ENCODE results near the gene NUDT3. TPM values are rescaled to one million over a fixed set of nuclear protein-coding genes. Genes with fewer than 3 reads are reported as not detected.
"Not testable (repeated sequence)": the region's sequence is repeated elsewhere in the genome, so short reads cannot be mapped to it uniquely, and the experiment has no call there.

The NUDT3 gene
- polyA plus RNA-seq, 4 donors, result 17.9 to 21.2 (median 20.2) TPM

DNA sequence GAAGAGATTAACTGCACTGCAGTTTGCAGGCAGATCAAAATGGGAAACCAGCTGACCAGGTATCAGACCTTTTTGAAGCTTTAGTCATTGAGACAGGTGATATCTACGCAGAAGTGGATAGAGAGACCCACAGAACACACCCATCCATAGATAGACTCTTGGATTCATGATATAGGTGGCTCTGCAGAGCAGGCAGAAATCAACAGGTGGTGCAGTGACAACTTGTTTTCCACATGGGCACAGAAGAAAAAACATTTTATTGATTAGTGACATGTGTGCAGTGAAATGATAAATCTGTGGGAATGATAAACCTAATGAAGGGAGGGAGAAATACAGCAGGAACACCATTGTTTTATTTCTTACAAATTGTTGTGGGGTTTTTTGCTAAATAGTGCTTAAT is 45.2 kb downstream of the NUDT3 start:
- DNase-seq (ENCODE audit: low read depth in 4 of 4, low spot score in 3 of 4), result no peak

DNA sequence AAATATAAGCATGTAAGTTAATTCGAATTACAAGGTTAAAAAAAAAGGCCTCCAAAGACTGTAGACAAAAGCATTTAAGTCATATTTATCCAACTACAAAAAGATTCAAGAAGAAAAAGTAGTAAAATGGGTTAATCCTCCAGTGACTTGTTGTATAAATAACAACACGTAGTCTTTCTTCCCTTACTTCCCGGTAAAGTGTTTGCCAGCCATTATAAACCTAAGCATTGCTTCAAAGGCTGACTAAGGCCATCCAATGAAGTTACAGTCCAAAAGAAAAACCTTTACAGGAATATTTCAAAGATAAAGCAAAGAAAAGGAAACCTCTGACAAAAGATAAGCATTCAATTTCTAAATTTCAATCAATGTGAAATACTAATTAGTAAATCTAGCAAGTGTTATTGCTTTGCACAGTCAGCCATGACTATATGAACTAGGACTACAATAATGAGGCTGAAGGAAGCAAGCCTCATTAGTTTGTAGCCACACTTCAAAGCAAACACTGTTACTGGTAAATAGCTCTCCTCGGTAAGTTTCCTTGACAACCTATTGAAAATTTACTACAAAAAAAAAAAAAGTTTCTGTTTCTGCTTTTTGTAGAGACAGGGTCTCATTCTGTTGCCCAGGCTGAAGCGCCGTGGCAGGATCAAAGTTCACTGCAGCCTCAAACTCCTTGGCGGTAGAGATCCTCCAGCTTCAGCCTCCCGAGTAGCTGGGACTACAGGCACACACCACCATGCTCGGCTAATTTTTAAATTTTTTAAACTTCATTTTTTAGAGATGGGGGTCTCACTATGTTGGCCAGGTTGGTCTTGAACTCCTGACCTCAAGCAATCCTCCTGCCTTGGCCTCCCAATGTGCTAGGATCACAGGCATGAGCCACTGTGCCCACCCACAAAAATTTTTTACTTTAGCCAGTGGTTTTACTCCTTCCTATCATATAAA is 46.0 kb downstream of the NUDT3 start:
- DNase-seq (ENCODE audit: low read depth in 4 of 4, low spot score in 3 of 4), result peak in 1 of 4 donors; percentile 36

- no peak for DNase-seq (ENCODE audit: low read depth in 4 of 4, low spot score in 3 of 4)
Observed at GRCh38 chr6:34343806-34344205, 48.7 kb downstream of the NUDT3 start.

DNA sequence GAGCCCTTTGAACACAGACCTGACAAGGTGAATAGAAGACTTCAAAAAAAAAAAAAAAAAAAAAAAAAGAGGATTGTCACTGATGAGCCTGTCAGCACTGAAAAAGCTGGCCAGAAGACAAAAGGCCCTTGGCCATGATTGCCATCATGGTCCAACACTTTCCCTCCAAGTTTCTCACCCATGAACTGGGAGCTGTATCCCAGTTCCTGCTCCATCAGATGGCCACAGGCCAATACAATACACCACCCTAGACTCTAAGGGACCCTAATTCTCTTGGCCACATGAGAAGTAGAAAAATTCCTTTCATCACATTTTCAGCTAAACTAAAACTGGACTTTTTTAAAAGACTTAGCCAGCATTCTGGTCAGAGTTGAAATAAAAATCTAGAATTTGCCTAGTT is 50.2 kb downstream of the NUDT3 start:
- no peak for DNase-seq (ENCODE audit: low read depth in 4 of 4, low spot score in 3 of 4)

- peak in 3 of 4 donors; percentile 41 to 46 (median 44) for DNase-seq (ENCODE audit: low read depth in 4 of 4, low spot score in 3 of 4)
Observed at GRCh38 chr6:34341481-34341971, 50.9 kb downstream of the NUDT3 start.

- no peak for DNase-seq (ENCODE audit: low read depth in 4 of 4, low spot score in 3 of 4)
Observed at GRCh38 chr6:34340906-34341480, 51.5 kb downstream of the NUDT3 start.

DNA sequence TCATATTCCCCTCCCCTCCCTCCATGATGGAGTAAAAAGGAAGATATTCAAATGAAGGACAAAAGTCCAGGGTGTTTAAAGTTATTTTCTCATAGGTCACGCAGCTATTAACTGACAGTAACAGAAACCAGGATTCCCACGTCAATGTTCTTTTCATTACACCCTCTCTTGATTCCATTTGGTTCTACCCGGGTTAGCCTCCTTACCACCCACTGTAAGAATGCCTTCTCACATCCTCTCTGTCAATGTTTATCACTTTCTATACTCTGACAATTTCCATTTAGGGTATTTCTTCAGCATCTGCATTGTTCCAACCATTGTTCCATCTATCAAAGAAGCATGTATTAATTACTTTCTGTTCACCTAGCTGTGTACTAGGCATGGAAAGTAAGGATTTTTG is 52.1 kb downstream of the NUDT3 start:
- DNase-seq (ENCODE audit: low read depth in 4 of 4, low spot score in 3 of 4), result no peak

- DNase-seq (ENCODE audit: low read depth in 4 of 4, low spot score in 3 of 4), result no peak
Observed at GRCh38 chr6:34339971-34340370, 52.5 kb downstream of the NUDT3 start.

DNA sequence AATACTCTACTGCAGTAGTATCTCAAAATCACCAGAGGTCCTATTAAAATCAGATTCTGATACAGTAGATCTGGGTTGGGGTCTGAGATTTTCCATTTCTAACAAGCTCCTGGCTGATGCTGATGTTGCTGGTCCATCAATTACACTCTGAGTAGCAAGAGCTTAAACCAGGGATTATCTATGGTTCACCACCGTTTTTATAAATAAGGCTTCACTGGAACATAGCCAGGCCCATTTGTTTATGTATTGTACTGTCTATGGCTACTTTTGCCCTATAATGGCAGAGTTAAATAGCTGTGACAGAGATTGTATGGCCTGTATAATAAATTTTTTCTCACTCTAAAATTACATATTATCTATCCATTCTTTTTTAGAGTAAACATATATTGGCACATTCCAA is 53.0 kb downstream of the NUDT3 start:
- no peak for DNase-seq (ENCODE audit: low read depth in 4 of 4, low spot score in 3 of 4)

- no peak for DNase-seq (ENCODE audit: low read depth in 4 of 4, low spot score in 3 of 4)
Observed at GRCh38 chr6:34338811-34339210, 53.7 kb downstream of the NUDT3 start.

- no peak for DNase-seq (ENCODE audit: low read depth in 4 of 4, low spot score in 3 of 4)
Observed at GRCh38 chr6:34338377-34338776, 54.1 kb downstream of the NUDT3 start.

DNA sequence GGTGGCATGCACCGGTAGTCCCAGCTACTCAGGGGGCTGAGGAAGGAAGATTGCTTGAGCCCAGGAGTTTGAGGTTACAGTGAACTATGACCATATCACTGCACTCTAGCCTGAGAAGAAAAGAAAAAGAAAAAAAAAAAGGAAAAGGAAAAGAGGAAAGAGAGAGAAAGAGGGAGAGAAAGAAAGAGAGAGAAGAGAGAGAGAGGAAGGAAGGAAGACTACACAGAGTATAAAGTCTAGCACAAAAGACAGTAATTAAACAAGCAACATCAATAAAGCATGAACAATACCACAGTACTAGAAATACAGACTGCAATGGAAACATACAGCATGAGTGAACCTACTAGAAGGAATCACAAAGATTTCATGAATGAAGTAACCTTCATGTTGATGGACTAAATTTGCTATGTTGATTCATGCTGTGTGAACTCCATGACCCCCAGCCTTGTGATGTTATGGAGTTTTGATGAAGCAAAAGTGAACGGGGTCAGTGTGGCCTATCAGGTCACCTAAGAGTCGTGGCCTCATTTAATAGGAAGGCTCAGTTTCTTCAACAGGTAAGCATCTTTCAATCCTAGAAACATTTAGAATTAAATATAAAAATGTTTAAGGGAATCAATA is 57.6 kb downstream of the NUDT3 start:
- DNase-seq (ENCODE audit: low read depth in 4 of 4, low spot score in 3 of 4), result no peak

- no peak for DNase-seq (ENCODE audit: low read depth in 4 of 4, low spot score in 3 of 4)
Observed at GRCh38 chr6:34333858-34334257, 58.6 kb downstream of the NUDT3 start.

DNA sequence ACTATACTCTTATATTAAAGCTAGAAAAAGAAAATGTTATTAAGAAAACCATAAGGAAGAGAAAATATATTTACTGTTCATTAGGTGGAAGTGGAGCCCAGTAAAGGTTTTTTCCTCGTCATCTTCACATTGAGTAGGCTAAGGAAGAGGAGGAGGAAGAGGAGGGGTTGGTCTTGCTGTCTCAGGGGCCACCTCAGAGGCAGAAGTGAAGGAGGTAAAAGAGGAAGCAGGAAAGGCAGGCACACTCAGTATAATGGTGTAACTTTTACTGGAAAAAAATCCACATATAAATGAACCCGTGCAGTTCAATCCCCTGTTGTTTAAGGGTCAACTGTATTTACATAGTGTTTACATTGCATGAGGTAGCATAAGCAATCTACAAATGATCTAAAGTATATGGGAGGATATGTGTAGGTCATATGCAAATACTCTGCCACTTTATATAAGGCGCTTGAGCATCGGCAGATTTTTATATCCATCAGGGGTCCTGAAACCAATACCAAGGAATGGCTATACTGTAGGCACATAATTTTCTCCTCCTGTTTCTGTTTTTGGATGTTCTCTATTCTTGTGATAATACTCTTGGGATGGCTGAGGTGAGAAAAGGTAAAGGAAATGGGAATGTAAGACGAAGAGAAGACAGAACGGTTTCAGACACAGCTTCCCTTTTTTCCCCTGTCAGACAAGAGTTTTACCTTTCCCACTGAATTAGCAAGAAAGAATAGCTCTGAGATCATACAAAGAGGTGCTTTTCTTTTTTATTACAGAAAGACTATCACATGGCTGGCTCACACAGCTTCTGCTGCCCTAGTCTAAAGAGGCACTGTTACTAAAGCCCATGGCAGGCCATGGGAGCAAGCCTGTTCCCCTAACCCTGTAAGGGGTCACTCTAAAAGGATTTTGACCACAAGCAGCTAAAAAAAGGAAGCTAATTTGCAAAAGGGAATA is 59.9 kb downstream of the NUDT3 start:
- DNase-seq (ENCODE audit: low read depth in 4 of 4, low spot score in 3 of 4), result no peak

DNA sequence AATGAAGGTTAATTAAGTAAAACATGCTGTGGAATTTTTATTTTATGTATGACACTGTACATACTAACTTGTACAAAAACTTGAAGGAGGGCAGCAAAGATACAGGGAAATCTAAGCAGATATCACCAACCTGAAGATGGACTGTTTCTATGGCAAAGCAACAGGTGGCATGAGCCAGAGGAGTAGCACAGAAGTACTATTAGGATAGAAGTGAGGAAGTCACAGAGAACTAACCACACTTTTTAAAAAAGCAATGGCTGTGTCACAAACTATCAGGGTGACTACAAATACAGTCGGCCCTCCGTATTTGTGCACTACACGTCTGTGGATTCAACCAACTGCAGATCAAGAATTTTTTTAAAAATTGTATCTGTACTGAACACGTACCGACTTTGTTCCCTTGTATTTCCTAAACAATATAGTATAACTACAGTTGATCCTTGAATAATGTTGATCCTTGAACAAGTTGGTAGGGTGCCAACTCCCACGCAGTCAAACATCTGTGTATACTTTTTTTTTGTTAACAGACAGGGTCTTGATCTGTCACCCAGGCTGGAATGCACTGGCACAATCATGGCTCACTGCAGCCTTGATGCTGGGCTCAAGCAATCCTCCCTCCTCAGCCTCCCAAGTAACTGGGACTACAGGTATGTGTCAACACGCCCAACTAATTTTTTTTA is 61.0 kb downstream of the NUDT3 start:
- DNase-seq (ENCODE audit: low read depth in 4 of 4, low spot score in 3 of 4), result no peak

DNA sequence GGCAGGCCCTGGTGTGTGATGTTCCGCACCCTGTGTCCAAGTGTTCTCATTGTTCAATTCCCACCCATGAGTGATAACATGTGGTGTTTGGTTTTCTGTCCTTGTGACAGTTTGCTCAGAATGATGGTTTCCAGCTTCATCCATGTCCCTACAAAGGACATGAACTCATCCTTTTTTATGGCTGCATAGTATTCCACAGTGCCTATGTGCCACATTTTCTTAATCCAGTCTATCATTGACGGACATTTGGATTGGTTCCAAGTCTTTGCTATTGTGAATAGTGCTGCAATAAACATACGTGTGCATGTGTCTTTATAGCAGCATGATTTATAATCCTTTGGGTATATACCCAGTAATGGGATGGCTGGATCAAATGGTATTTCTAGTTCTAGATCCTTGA is 62.7 kb downstream of the NUDT3 start:
- DNase-seq (ENCODE audit: low read depth in 4 of 4, low spot score in 3 of 4), result not testable (repeated sequence)

DNA sequence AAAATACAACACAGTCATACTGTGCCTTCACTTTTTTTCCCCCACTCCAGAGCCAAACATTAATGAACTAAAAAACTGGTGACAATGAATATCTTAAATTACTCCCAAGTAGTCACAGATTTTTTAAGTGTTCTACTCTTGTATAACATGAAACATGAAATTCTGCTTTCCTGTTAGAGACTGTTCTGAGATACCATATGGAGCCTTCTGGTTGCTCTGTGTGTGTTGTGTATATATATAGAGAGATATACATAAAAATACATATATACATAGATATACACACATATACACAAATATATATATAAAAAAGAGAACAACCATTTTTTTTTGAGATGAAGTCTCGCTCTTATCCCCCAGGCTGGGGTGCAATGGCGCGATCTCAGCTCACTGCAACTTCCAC is 63.5 kb downstream of the NUDT3 start:
- no peak for DNase-seq (ENCODE audit: low read depth in 4 of 4, low spot score in 3 of 4)

GRCh38 chr6:34327313-34328205 is 64.9 kb downstream of the NUDT3 start:
- not testable (repeated sequence) for DNase-seq (ENCODE audit: low read depth in 4 of 4, low spot score in 3 of 4)

- DNase-seq (ENCODE audit: low read depth in 4 of 4, low spot score in 3 of 4), result no peak
Observed at GRCh38 chr6:34325633-34326032, 66.8 kb downstream of the NUDT3 start.

Data from right renal pelvis (tissue), 4 donors.